Muscle of arm (tissue), 12 donors: ENCODE results near the gene BTBD9. TPM values are rescaled to one million over a fixed set of nuclear protein-coding genes. Genes with fewer than 3 reads are reported as not detected.
"Not testable (repeated sequence)": the region's sequence is repeated elsewhere in the genome, so short reads cannot be mapped to it uniquely, and the experiment has no call there.

ENCODE experiments used
- DNase-seq: peaks from one replicate; pipeline ENCODE4 v3.0.0-alpha.2; 2013
- polyA plus RNA-seq, 12 donors: library from polyadenylated mRNA; unstranded; fragments of 120-200 nt; gene quantifications; one replicate each; pipeline ENCODE4 v1.2.1, GENCODE V29; 2013; ENCODE audit not compliant: insufficient read length in 12 of 12

Gene BTBD9
- polyA plus RNA-seq, 12 donors: 7.6 to 9.8 (median 8.5) TPM; not detected in 1

- DNase-seq: no peak
Measured at GRCh38 chr6:38432479-38432878, 207.2 kb downstream of the BTBD9 start.

GRCh38 chr6:38432079-38432478, 207.7 kb downstream of the BTBD9 start:
- no peak for DNase-seq

DNA sequence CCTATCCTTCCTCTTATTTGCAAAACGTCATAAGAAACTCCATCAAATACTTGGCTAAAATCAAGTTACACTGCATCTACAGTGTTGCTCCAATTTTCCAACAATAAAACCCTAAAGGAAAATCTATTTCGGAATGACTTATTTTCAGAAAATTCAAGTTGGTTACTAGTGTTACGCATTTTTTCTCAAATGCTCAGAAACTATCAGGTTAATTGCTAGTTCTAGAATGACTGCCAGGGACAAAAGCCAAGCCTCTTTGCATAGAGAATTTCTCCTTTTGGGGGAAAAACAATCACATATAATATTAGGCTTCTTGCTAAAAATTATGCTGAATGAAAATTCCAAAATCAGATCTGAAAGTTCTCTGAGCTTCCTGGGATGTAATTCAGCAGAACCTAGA, 210.2 kb downstream of the BTBD9 start:
- DNase-seq: no peak

GRCh38 chr6:38427492-38428210, 212.1 kb downstream of the BTBD9 start:
- no peak for DNase-seq

GRCh38 chr6:38425788-38426488, 213.8 kb downstream of the BTBD9 start:
- not testable (repeated sequence) for DNase-seq

DNA sequence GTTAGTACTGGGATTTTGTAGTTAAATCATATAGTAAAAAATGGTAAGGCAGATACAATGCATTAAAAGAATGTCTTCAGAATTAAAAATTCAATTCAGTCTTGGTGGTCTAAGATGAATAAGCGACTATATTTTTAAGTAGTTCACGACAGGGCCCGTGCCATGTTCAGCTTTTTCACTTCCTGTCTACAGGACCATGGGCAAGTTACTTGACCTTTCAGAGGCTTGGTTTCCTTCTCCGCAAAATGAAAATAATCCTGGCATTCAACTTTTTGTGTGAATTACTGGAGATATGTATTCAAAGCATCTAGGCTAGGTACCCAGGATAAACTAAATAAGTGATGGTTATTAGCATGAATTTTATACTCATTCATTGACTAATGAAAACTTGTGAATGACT, 216.0 kb downstream of the BTBD9 start:
- no peak for DNase-seq

- no peak for DNase-seq
Measured at GRCh38 chr6:38420207-38420606, 219.5 kb downstream of the BTBD9 start.

DNA sequence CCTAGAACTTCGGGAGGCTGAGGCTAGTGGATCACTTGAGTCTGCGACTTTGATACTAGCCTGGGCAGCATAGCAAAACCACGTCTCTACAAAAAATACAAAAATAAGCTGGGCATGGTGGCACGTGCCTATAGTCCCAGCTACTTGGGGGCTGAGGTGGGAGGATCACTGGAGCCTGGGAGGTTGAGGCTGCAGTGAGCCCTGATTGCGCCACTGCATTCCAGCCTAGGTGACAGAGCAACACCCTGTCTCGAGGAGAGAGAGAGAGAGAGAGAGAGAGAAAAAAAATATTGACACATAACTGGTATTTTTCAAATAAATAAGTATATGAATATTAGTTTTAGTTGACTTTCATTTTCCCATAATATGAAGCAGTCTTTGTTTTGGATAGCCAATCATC, 222.2 kb downstream of the BTBD9 start:
- no peak for DNase-seq

- no peak for DNase-seq
Measured at GRCh38 chr6:38415231-38416005, 224.3 kb downstream of the BTBD9 start.

- DNase-seq: no peak
Measured at GRCh38 chr6:38413102-38413800, 226.5 kb downstream of the BTBD9 start.

GRCh38 chr6:38407192-38407591, 232.5 kb downstream of the BTBD9 start:
- no peak for DNase-seq

DNA sequence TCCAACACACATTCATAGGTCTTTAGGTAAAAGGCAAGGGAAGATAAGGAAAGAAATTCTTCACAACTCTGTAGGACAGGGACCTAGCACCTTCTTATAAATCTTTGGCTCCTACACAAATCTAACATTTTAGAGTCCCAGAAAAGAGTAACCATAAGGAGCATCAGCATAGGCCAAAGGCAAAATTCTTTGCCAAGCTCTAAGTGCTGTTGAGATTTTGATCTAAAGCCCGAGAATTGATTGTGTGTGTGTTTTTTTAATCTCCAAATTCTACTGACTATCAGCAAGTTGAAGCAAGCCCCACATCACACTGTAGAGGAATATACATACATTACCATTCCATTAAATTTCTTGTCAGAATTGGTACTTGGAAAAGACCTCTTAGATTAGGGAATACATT, 233.6 kb downstream of the BTBD9 start:
- DNase-seq: no peak

DNA sequence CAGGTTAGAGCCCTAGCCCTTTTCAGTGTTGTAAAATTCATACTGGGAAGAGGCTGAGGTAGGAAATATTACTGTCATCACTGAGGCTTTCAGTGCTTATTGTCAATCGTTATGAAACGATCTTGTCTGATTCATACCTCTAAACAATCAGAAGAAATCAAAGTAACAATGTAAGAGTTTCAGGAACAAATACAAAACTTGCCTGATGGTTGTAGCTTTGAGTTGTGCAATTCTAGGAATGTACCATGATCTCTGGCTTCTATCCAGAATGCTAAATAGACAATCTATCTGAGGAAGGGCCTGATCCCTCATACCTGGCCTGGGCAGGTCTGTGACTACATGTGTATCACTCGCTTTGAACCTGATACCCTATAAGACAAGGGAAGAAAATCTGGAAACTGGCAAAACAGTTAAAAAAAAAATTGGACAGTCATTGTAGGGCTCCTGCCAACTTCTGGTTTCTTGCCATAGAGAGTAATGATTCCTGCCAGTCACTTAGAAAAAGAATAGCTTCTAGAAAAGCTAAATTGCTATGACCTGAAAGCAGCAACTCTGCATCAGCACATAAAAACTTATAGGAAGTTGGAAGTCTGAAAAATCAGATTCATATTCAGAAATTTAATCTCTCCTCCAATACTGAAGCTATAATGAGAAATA, 234.7 kb downstream of the BTBD9 start:
- DNase-seq: no peak

DNA sequence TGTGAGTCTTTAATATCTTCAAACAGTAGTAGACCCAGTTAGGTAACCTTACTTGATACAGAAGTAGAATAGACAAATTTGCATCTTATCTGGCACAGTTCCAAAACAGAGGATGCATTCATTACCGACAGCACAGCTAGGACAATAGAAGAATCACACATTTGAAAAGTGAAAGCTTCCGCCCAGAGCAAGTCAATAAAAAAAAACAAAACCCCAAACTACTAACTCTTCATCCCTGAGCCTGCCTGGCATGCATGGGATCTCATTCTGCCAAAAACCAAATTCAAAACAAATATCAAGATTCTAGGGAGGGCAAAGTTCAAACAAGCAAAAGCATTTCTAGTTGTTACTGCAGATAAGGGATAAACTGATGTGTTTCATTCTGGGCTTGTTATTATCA, 235.4 kb downstream of the BTBD9 start:
- no peak for DNase-seq

DNA sequence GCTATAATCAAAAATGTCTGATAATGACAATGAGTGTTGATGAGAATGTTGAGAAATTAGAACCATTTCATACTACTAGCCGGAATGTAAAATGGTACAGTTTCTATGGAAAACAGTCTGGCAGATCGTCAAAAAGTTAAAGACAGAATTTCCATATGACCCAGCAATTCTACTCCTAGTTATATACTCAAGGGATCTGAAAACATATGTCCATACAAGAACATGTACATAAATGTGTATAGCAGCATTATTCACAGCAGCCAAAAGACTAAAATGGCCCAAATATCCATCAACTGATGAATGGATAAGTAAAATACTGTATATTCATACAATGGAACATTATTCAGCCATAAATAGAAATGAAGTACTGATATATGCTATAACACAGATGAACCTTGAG, 236.2 kb downstream of the BTBD9 start:
- no peak for DNase-seq

- DNase-seq: no peak
Measured at GRCh38 chr6:38400764-38401163, 239.0 kb downstream of the BTBD9 start.

DNA sequence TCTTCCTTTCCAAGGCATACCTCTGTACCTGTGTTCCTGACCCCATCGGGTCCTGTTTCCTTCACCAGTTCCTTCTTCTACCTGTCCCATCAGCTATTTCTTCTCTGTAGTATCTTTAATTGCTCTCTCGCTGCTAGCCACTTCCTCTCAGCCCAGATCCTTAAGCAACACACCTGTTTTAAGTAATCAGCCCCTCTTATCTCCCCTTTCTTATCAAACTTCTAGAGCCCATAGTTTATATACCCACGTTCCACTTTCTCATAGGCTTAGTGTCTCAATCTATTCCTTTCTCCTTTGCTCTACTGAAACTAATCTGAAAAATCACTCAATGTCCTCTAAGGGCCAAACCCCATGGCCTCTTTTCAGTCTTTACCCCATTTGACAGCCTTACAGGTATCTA, 239.6 kb downstream of the BTBD9 start:
- DNase-seq: no peak

DNA sequence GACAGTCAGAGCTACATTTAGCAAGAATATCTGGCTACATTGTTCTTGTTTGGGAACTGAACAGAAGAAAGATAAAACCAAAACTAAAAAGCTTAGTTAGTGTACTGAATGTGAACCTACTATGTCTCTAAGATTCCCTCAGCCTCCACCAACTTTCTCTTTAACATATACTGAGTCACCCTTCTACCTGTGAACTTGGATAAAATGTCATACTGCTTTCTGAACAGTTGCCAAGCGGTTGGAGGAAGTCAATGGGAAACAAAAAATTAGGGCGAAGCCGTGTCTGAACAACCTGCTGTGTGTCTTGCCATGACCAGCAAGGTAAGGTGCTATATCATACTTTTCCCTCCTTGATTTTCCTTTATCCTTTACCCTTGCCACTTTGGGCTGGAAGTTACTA, 243.5 kb downstream of the BTBD9 start:
- no peak for DNase-seq

- no peak for DNase-seq
Measured at GRCh38 chr6:38393986-38394385, 245.7 kb downstream of the BTBD9 start.

DNA sequence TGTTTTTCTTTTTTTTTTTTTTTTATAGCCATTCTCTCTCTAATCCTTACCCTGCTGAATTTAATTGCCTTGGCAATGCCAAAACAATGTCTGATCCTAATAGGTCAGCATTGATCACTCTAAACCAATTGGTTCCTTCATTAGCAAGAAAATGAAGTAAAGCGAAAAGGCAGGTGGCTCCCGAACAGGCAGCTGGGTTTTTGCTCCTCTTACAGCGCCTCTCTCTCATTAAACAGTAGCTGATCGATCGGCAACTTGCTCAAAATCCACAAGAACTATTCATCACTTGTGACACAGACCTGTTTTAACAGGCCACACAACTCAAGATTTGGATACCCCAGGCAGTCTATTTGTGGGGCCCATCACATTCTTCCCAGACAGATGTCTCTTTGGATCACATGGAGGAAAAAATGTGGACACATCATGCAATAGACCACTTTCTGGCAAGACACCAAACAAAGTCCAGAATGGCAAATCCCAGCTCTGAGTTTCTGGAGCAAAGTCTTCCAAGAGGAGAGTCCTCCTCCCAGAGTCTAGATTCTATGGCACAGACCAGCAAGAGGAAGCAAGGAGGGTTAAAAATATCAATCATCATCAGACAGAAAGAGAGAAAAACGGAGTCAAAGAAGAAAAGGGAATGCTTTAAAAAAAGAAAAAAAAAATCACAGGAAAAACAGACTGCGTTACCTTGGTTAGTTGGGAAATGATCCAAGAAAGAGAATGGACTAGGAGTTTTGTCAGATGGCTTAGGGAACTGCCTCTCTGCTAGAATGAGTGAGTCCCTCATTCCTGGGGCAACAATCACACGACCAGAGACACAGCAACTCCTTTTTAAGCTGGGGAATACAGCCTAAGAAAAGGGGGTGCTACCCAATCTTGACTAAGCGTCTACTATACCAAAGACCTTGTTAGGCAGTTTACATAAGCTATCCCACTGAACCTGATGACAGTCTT, 247.8 kb downstream of the BTBD9 start:
- DNase-seq: no peak
